ACHN (cell line): ENCODE measurements around the gene FUS.

ENCODE experiments used
- DNase-seq: peaks from one replicate; pipeline ENCODE4 v3.0.0-alpha.2; 2015
- in situ Hi-C: cut with HindIII; loops from 2 replicates; pipeline ENCODE4 v1.10.0; 2017; ENCODE audit warnings: low sequenced_read_pairs, low pct_ligation_motif_present, low pct_unique_long_range_greater_than_20kb

Gene FUS

GRCh38 chr16:31181102-31181830 is 1.3 kb downstream of the FUS start:
- in situ Hi-C loops, result no loop called here
- DNase-seq, result peak; percentile 58

GRCh38 chr16:31182391-31182790 is 2.5 kb downstream of the FUS start:
- no peak for DNase-seq
- in situ Hi-C loops, result no loop called here

GRCh38 chr16:31183432-31184428 is 3.8 kb downstream of the FUS start:
- no peak for DNase-seq
- in situ Hi-C loops, result no loop called here

GRCh38 chr16:31184888-31185287 is 4.9 kb downstream of the FUS start:
- DNase-seq, result no peak
- in situ Hi-C loops, result no loop called here

- in situ Hi-C loops, result no loop called here
- no peak for DNase-seq
These were observed 5.4 kb downstream of the FUS start for GRCh38 chr16:31185339-31185738.

GRCh38 chr16:31186176-31186575 is 6.2 kb downstream of the FUS start:
- no peak for DNase-seq
- in situ Hi-C loops, result no loop called here

- DNase-seq, result no peak
- in situ Hi-C loops, result no loop called here
These were observed 7.2 kb downstream of the FUS start for GRCh38 chr16:31186930-31187807.

GRCh38 chr16:31187808-31188189 is 7.9 kb downstream of the FUS start:
- in situ Hi-C loops, result no loop called here

GRCh38 chr16:31188450-31189411 is 8.8 kb downstream of the FUS start:
- DNase-seq, result no peak
- in situ Hi-C loops, result no loop called here

More at GRCh38 chr16:31187808-31188189, 7.9 kb downstream of the FUS start:
- DNase-seq, result no peak

GRCh38 chr16:31189412-31189778 is 9.5 kb downstream of the FUS start:
- in situ Hi-C loops, result no loop called here
- DNase-seq, result no peak

- in situ Hi-C loops, result no loop called here
These were observed 10.1 kb downstream of the FUS start for GRCh38 chr16:31190061-31190460.

GRCh38 chr16:31190818-31191444 is 11.0 kb downstream of the FUS start:
- in situ Hi-C loops, result no loop called here
- DNase-seq, result no peak

More at GRCh38 chr16:31190061-31190460, 10.1 kb downstream of the FUS start:
- no peak for DNase-seq

GRCh38 chr16:31191697-31192428 is 11.9 kb downstream of the FUS start:
- in situ Hi-C loops, result no loop called here
- DNase-seq, result no peak

- in situ Hi-C loops, result no loop called here
- no peak for DNase-seq
These were observed 13.1 kb downstream of the FUS start for GRCh38 chr16:31192856-31193642.

GRCh38 chr16:31193874-31194273 is 13.9 kb downstream of the FUS start:
- in situ Hi-C loops, result no loop called here
- DNase-seq, result no peak

- in situ Hi-C loops, result no loop called here
- no peak for DNase-seq
These were observed 15.0 kb downstream of the FUS start for GRCh38 chr16:31194898-31195297.
